SU-DHL-6 (cell line): Measurements from ENCODE around the gene HS6ST3.

Experiments used
- H2AFZ ChIP-seq: fragments of 200-600 bp; sonication (generic); 2 replicates; pipeline ENCODE4 v1.6.1; 2014; ENCODE audit warnings: low read depth, mild to moderate bottlenecking, moderate library complexity, mixed read lengths, antibody characterized with exemption, low read length; ENCODE audit not compliant: severe bottlenecking
- H3F3A ChIP-seq: fragments of 200-600 bp; shearing (Covaris generic); 2 replicates; pipeline ENCODE4 v1.6.0; 2016; ENCODE audit warnings: antibody characterized with exemption, mild to moderate bottlenecking; ENCODE audit not compliant: insufficient read depth
- H3K27ac ChIP-seq: fragments of 200-600 bp; sonication (generic); 2 replicates; pipeline ENCODE4 v1.5.1; 2016; ENCODE audit warnings: low read depth, mild to moderate bottlenecking, low read length, moderate library complexity, mixed read lengths
- H3K27me3 ChIP-seq: fragments of 200-600 bp; sonication (generic), shearing (Covaris generic); 2 replicates; pipeline ENCODE4 v1.6.0; 2014; ENCODE audit warnings: mild to moderate bottlenecking, low read length
- H3K36me3 ChIP-seq: fragments of 200-600 bp; sonication (generic); 2 replicates; pipeline ENCODE4 v1.6.1; 2014; ENCODE audit warnings: mild to moderate bottlenecking, low read length, mixed read lengths
- H3K4me2 ChIP-seq: fragments of 300-600, 200-600 bp; shearing (Covaris generic), sonication (generic); 2 replicates; pipeline ENCODE4 v1.6.0; 2014; ENCODE audit warnings: low read length, low read depth, mild to moderate bottlenecking; ENCODE audit not compliant: poor library complexity, severe bottlenecking
- H3K4me3 ChIP-seq: fragments of 200-600 bp; sonication (generic); 2 replicates; pipeline ENCODE4 v1.5.1; 2014; ENCODE audit warnings: antibody characterized with exemption, low read length, mild to moderate bottlenecking, mixed read lengths; ENCODE audit not compliant: insufficient read depth, poor library complexity, severe bottlenecking
- H3K79me2 ChIP-seq: fragments of 200-600 bp; sonication (generic); 2 replicates; pipeline ENCODE4 v1.6.1; 2014; ENCODE audit warnings: mild to moderate bottlenecking, low read length, moderate library complexity; ENCODE audit not compliant: insufficient read depth
- H3K9ac ChIP-seq: fragments of 200-600 bp; sonication (generic); 2 replicates; pipeline ENCODE4 v1.7.0; 2014; ENCODE audit warnings: mild to moderate bottlenecking, low read length
- H3K9me2 ChIP-seq: fragments of 200-600 bp; sonication (generic); replicated peaks from 2 replicates; pipeline ENCODE4 v1.6.1; 2014; ENCODE audit warnings: low read length; ENCODE audit not compliant: insufficient read depth
- H3K9me3 ChIP-seq: fragments of 200-600 bp; sonication (generic); 2 replicates; pipeline ENCODE4 v1.6.1; 2014; ENCODE audit warnings: low read length, mixed read lengths; ENCODE audit not compliant: insufficient read depth
- H4K20me1 ChIP-seq: fragments of 200-600 bp; sonication (generic); 2 replicates; pipeline ENCODE4 v1.6.1; 2014; ENCODE audit warnings: low read depth, mild to moderate bottlenecking, antibody characterized with exemption, low read length, moderate library complexity, mixed read lengths
- EZH2phosphoT487 ChIP-seq: fragments of 200-600 bp; sonication (generic), shearing (Covaris generic); conservative IDR thresholded peaks from 2 replicates; pipeline ENCODE4 v1.6.1; 2018; ENCODE audit warnings: mild to moderate bottlenecking, antibody characterized with exemption, low read length, moderate library complexity, mixed read lengths
- TF ChIP-seq, protein P1 (sequence below): fragments of 200-600 bp; sonication (generic); IDR thresholded peaks from one replicate; pipeline ENCODE4 v1.5.1; 2017; ENCODE audit warnings: antibody characterized with exemption, mild to moderate bottlenecking, low read length, moderate library complexity; ENCODE audit not compliant: insufficient read depth, poor library complexity, severe bottlenecking

HS6ST3 gene

DNA sequence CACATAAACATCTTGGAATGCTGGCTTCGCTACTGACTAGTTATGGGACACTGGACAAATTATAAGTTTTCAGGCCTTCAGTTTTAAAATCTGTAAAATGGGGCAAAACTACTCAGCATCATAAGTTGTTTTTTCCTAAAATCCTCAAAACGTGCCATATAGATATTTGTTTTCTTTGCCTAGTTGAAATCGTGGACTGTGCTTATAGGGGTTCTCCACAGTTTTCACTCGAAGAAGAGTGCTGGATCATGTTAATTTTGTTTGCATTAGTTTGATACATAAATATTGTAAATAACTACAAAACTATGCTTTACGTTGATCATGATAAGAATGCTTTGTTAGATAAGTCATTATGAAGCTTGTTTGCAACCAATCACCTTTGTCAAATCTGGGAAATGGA lies 591.0 kb downstream of the HS6ST3 start:
- H3K36me3 ChIP-seq: no peaks in the 10 kb centered on the region
- H3K9me3 ChIP-seq: no peaks in the 10 kb centered on the region
- no peaks in the 10 kb centered on the region for H3K27me3 ChIP-seq
- H3K27ac ChIP-seq: no peak overlapping the region
- H3K4me3 ChIP-seq: no peak overlapping the region
- no peak overlapping the region for H3K9ac ChIP-seq
- H3F3A ChIP-seq: no peaks in the 10 kb centered on the region
- no peak overlapping the region for H3K4me2 ChIP-seq
- no peaks in the 10 kb centered on the region for H3K79me2 ChIP-seq
- H2AFZ ChIP-seq: no peak overlapping the region
- H4K20me1 ChIP-seq: no peaks in the 10 kb centered on the region
- no peaks in the 10 kb centered on the region for H3K9me2 ChIP-seq
- TF ChIP-seq EZH2phosphoT487: no peak
- TF ChIP-seq, protein P1, sequence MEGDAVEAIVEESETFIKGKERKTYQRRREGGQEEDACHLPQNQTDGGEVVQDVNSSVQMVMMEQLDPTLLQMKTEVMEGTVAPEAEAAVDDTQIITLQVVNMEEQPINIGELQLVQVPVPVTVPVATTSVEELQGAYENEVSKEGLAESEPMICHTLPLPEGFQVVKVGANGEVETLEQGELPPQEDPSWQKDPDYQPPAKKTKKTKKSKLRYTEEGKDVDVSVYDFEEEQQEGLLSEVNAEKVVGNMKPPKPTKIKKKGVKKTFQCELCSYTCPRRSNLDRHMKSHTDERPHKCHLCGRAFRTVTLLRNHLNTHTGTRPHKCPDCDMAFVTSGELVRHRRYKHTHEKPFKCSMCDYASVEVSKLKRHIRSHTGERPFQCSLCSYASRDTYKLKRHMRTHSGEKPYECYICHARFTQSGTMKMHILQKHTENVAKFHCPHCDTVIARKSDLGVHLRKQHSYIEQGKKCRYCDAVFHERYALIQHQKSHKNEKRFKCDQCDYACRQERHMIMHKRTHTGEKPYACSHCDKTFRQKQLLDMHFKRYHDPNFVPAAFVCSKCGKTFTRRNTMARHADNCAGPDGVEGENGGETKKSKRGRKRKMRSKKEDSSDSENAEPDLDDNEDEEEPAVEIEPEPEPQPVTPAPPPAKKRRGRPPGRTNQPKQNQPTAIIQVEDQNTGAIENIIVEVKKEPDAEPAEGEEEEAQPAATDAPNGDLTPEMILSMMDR: no peak

DNA sequence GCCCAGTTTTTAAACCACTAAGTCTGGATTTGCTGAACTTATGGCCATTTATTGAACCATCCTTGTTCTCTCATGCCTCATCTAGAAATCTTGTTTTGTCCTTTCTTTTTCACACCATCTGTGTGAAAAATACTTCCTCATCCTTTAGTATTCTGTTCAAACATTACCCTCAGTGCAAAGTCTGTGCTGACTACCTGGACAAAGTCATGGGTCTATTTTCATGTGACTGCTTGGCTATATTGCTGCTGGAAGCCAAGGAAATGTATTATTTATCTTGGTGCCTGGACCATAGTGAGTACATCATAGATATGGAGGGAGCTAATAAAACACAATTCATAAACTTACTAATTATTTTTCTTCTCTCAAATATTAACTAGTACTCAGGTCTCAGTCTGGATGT lies 591.9 kb downstream of the HS6ST3 start:
- H4K20me1 ChIP-seq: no peaks in the 10 kb centered on the region
- H3K4me2 ChIP-seq: no peak overlapping the region
- H2AFZ ChIP-seq: no peak overlapping the region
- no peaks in the 10 kb centered on the region for H3K27me3 ChIP-seq
- no peak overlapping the region for H3K4me3 ChIP-seq
- H3K79me2 ChIP-seq: no peaks in the 10 kb centered on the region
- TF ChIP-seq, protein P1: no peak
- no peak for TF ChIP-seq EZH2phosphoT487
- H3K9ac ChIP-seq: no peak overlapping the region
- H3K36me3 ChIP-seq: no peaks in the 10 kb centered on the region
- H3K9me2 ChIP-seq: no peaks in the 10 kb centered on the region
- H3K27ac ChIP-seq: no peak overlapping the region
- H3K9me3 ChIP-seq: no peaks in the 10 kb centered on the region
- no peaks in the 10 kb centered on the region for H3F3A ChIP-seq

DNA sequence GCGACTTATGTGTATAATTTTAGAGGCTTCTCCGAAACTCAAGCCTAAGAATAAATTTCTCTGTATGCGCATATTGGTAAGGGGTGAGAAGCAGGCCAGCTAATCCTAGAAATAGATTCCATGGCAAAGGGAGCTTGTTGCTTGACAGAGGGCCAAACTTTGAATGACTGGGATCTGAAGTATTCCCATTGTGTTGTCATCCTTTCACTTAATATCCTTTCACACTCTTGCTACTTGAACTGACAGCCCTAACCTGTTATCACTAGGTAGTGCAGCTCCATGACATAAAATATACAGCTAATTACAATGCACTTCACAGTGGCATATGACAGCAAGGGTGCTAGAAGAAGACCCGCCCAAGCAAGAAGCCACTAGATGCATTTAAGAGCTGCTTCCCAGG lies 594.6 kb downstream of the HS6ST3 start:
- H4K20me1 ChIP-seq: no peaks in the 10 kb centered on the region
- no peaks in the 10 kb centered on the region for H3F3A ChIP-seq
- H3K9me3 ChIP-seq: no peaks in the 10 kb centered on the region
- H3K4me2 ChIP-seq: no peak overlapping the region
- H3K27ac ChIP-seq: no peak overlapping the region
- no peaks in the 10 kb centered on the region for H3K27me3 ChIP-seq
- no peak overlapping the region for H3K4me3 ChIP-seq
- H3K9me2 ChIP-seq: no peaks in the 10 kb centered on the region
- no peak for TF ChIP-seq EZH2phosphoT487
- TF ChIP-seq, protein P1: no peak
- H3K9ac ChIP-seq: no peak overlapping the region
- H3K79me2 ChIP-seq: no peaks in the 10 kb centered on the region
- H2AFZ ChIP-seq: no peak overlapping the region
- no peaks in the 10 kb centered on the region for H3K36me3 ChIP-seq
